ENCODE measurements around the gene TRIP12.
"Not testable (repeated sequence)": the region's sequence is repeated elsewhere in the genome, so short reads cannot be mapped to it uniquely, and the experiment has no call there.

The TRIP12 gene

DNA sequence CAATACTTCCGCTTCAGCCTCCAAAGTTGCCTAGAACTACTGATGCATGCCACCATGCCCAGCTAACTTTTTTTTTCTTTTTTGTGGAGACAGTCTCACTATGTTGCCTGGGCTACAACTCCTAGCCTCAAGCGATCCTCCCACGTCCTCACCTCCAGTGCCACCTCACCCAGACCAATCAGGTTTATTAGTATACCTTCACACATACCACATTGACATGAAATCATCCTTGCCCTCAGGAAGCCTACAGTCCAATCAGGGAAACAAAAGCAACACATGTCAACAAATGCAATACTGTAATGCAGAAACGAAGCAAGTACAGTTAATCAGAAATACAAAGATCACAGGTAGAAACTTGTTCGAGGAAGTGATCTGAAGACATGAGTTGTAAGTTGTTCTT is 4.0 kb downstream of the TRIP12 start:
- DNase-seq: no peak

DNA sequence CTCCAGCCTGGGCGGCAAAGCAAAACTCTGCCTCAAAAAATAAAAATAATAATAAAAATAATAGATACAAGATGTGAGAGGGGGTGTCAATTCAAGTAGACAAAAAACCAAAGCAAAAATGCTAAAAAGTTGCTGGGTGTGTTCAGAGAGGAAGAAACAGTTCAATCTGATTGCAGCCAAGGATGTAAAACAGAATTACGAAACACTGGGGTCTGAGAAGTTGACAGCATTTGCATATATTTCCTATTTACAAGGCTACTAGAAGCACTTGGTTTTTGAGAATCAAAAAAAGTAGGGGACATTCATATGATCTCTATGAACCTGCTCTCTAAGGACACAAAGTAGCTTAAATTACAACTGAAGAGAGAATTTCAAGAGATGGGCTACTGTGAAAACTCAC is 7.6 kb downstream of the TRIP12 start:
- no peak for DNase-seq

DNA sequence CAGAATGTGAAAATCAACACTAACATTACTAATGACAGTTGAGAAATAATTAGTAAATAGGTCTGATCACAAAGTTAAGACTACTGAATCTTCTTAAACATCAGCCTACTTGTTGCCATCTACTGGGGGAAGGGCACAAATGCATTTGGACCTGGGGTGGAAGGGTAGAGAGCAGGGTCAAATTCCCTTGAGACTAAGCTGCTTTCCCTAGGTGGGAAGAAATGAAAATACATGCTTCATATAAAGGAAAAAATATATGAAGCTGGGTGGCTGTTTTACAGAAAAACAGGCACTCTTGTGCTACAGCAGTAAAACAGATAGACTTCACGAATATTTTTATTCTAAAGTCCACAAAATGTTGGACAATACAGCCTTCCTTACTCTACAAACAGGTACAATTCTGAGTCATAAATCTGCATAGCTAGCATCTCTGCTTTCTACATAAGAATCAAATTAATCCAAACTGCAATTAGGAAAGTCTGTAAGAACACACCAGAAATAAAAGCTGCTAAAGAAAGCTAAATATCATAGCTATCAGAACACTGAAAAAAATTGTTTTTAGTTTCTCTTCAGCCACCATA is 10.9 kb downstream of the TRIP12 start:
- DNase-seq: no peak

DNA sequence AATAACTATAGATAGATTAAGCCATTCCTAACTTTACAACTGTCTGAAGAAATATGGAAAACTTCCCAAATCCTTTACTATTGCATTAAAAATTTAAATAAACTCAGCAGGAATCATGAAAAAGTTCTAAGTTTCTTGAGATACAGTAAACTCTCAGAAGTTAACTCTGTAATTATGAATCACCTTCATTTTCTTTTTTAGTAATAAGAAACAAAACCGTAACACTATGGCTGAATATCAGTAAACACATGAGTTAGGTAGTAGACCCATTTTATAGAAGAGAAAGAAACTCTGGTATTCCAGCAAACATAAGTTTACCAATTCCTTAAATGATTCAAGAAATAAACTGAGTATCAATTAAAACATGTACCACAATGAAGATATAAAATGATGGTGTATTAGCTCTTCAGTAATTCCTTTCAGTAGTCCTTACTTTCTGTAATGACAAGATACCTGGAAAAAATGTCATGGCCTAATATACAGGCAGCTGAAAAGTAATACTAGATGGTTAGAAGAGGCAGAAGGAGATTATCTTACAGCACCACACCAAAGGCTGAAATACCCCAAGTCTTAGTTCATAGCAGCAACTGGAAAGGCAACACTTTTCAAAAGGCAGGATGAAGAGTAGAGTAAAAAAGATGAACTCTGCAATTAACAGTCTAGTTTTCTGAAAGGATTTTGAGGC is 11.5 kb downstream of the TRIP12 start:
- no peak for DNase-seq

DNA sequence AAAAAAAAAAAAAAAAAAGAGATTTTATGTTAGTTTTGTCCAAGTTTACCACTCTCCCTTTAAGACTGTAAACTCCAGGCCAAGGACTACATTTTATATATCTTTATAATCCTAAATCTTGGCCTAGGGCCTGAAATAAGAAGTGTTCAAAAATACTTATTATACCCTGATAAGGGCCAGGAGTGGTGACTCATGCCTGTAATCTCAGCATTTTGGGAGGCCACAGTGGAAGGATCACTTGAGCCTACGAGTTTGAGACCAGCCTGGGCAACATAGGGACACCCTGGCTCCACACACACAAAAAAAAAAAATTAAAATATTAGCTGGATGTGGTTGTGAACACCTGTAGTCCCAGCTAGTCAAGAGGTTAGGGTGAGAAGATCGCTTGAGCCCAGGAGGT is 12.7 kb downstream of the TRIP12 start:
- DNase-seq: no peak

DNA sequence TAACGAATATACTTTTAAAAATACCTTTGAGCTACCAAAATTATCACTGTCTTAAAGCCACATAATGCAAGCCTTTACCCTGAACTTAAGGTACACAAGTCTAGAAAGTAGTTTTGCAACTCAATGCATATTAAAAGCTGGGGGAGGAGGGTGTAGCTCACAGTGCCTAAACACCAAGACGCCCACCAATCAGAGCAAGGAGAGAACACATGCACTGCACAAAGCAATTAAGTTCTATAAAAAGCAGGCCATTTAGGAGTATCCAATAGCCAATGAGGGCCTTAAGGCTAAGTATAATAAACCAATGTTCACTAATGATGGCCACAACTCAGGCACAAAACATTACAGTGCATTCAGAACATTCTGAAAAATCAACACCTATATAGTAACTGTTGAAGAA is 16.2 kb downstream of the TRIP12 start:
- no peak for DNase-seq

DNA sequence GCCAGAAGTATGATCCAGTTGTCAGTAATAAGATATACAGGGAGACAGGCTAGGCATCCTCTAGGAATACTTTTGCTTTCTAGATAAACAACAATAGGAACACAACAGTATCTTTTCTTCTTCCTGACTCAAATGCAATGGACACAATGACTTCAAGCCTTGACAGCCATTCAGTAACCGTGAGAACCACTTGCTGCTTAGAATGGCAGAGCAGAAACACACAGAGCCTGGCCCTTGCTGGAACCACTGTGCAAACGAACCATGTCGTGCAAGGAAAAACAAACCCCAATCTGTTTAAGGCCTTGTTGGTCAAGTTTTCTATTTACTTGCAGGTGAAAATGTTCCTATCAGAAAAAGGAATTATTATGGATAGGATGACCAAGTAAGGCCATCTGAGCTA is 18.8 kb downstream of the TRIP12 start:
- no peak for DNase-seq

DNA sequence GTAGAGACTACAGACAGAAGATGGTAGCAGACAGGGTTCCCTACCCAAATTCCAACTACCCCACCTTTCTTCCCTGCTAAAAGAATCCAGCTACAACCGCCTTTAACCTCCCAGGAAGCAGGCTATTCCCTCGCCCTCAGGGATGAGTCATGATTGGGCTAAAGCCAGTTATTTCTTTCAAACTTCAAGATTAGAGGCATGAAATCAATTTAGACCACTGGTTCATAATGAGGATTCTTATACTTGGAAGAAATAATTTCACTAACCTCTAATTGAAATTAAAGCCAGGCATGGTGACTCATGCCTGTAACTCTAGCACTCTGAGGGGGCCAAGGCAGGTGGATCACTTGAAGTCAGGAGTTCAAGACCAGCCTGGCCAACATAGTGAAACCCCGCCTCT is 20.0 kb downstream of the TRIP12 start:
- no peak for DNase-seq

DNA sequence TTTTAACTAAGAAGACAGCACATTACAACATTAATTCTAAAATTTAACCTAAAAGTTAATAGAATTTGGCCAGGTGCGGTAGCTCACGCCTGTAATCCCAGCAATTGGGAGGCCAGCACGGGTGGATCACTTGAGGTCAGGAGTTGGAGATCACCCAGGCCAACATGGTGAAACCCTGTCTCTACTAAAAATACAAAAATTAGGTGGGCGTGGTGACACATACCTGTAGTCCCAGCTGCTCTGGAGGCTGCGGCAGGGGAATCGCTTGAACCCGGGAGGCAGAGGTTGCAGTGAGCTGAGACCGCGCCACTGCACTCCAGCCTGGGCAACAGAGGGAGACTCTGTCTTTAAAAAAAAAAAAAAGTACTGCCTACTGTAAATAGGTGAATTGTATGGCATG is 21.3 kb downstream of the TRIP12 start:
- DNase-seq: not testable (repeated sequence)

DNA sequence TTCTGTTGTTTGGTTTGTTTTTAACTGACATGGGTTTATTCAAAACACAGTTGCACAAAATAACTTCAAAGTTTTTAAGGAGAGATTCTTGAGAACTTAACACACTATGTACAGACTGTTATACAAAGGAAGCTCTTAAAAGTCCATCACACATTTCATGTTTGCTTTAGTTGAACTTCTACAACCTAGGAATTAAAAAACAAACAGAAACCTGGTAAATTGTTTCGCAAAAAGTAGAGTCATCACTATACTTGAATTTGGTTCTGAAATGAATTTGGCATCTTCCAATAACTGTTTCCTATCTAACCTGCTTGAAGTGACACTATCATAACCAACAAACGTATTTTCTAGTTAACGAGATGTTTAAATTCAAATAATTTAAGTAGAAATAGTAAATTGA is 21.8 kb downstream of the TRIP12 start:
- no peak for DNase-seq

DNA sequence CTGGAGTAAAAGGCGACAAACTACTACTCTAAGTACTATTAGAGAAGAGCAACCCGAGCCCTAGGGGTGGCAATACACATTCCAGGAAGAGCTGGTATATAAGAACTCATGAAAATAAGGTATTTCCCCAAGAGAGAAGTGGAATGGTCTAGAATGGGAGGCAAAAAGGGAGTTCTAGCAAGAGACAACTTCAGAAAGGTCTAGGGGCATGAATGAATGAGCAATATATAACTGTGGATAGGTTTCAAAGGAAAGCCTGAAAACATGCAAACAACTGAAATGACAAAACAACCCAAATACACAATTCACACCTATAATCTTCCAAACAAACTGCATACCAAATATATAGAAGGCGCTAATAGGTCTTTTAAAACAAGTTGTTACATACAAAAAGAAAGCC is 22.2 kb downstream of the TRIP12 start:
- DNase-seq: no peak

DNA sequence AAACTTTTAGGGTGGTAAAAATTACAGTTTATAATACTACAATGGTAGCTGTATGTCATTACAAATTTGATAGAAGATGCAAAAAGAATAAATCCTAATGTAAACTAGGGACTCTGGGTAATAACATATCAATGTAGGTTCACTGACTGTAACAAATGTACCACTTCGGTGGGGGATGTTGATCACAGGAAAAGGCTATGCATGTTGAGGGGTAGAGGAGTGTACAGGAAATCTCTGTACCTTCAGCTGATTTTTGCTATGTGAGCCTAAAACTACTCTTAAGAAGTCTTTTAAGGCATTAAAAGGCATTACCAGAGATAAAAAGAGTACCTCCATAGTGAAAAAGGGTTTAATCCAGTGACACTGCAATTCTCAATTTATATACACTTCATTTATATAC is 25.0 kb downstream of the TRIP12 start:
- no peak for DNase-seq

DNA sequence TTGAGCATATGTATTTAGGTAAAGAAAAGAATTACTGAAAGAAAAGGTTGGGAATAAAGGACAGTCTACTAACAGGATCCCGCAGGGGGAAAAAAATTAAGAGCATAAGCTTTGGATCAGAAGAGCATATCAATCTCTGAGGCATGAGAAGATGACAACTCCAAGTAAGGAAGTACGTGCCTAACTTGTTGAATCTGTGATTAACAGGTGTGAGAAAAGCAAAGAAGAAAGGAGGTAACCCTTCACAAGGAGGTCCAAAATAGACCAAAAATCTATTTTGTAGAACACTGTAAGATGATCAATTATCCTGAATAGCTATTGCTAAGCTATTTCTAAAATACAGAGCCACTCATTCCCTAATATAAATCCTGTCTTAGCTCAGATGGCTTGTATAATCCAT is 32.8 kb downstream of the TRIP12 start:
- no peak for DNase-seq

DNA sequence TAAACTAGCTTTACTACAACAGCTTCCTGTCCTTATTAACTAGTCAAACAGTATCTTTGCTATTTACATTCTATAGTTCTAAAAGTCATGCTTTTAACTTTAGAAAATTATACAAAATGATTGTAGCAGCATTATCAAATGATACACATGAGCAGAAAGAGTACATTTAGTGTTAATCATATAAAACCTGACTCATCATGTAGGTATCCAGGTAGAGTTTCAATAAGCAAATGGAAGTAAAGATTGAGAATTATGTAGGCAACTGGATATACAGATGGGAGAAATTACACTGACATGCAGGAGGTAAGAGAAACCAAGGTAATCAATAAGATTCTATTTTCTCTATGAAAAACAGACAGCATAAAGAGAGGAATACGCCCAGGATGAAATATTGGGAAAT is 33.8 kb downstream of the TRIP12 start:
- DNase-seq: no peak

DNA sequence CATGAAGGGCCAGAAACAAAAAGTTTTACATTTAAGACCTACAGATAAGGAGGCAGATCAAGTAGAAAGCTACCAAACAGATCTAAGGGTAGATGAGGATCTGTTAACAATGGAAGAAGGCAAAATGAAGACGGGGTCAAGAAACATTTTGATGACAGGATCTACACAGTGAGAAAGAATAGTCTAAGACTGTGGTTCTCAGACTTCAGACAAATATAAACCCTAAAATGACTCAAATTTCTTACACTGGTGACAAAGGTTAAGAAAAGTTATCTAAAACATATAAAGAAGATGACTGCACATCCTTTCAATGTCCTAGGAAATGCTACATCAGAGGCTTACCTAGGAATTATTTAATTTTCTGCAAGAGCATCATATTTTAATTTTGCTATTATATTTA is 34.4 kb downstream of the TRIP12 start:
- DNase-seq: no peak

DNA sequence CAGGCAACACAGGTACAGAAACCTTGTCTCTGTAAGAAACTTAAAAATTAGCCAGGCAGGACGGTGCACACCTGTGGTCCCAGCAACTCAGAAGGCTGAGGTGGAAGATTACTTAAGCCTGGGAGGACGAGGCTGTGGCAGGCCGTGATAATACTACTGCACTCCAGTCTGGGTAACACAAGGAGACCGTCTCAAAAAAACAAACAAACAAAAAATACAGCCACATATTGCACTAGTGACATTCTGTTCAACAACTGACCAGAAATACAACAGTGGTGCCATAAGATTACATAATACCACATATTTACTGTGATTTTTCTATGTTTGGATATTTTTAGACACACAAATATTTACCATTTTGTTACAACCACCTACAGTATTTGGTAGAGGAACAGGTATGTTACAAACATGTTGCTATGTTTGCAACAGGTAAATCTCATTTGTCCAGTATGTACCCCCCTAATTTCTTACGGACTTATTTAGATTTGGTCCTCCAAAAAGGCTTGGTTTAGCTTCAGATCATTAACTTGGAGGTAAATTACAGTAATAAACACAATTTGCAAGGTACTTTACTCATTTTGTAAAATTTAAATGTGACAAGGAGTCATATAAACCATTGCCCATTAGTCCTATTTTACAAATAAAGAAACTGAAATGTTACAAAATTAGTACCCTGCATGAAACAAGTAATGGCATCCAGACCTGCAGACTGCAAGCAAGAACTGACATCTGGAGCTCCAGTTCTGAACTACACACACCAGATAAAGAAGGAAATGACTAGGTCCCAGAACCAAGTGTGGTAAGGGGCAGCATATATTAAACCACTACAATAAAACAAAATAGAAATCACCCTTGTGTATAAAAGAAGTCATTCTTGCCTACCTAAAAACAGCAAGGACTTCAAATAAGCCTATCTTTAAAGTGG is 36.8 kb downstream of the TRIP12 start:
- no peak for DNase-seq

DNA sequence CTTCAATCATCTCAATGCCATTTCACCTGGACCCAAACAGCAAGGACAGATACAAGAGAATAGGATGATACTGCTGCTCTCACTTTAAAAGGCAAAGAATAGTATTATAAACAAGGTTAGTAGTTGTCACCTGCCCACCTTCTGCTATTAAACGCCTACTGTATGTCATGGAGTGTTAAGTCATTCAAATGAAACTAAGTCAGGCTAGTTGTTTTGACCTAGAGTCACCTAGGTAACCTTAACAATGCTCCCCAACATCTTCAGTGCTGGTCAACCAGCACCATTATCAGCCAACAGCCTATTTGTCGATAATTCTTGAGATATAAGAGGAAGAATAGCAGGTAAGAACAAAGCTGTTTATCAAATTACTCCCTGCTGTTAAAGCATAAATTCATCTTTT is 39.2 kb downstream of the TRIP12 start:
- DNase-seq: no peak

DNA sequence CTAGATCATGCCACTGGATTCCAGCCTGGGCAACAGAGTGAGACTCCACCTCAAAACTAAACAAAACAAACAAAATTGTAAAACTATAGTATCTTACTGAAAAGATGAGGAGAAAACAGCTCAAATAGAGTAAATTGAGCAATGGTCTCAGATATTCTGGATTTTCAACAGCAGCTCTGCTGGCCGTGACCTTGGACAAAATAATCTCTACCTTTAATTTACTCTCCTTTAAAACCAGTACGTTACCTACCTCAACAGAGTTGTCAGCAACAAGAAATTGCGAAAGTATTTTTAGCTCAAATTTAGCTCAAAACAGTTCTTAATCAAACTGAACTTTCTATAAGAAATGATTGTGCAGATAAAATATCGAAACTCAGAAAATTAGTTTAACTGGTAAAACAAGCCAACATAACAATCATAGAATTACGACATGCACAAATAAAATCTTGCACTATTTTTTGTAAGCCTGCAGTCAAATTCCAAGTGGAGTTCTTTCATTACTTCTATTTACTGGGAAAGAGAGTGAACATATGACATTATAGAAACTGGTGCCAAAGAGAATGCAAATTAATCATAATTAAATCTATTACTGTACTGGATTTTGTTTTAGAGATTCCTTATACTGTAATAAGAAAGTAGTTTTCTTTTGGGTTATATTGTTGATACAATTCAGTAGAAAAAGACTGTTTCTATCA is 40.8 kb downstream of the TRIP12 start:
- no peak for DNase-seq

DNA sequence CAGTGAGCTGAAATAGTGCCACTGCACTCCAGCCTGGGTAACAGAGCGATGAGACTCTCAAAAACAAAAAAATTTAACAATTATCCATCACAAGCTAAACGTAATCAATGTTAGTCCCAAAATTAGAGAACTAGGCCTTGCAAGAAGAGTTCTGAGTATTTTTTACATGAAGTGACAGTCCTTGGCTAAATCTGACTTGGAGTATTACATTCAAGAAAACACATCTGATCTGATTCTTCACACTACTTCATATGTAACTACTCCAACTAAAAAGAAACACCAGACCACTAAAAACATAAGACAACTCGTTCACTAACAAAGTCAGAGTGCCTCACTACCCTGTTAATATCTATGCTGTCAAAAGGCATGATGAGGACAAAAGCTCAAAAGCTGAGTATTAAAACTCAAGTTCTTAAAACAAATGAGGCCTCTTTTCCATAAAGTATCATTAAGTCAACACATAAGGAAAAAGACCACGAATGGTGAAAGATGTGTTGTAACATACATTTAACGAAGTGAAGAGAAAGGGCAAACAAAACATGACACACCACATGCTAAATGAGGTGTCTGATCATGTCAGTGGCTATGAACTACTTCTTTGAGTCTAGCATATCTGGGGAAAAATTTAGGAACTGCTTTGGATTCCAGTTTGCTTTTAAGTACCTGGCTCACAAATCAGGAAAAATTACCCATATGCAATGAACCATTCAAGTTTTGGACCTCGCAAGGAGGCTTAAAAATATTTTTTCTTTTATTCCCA is 42.4 kb downstream of the TRIP12 start:
- DNase-seq: no peak

DNA sequence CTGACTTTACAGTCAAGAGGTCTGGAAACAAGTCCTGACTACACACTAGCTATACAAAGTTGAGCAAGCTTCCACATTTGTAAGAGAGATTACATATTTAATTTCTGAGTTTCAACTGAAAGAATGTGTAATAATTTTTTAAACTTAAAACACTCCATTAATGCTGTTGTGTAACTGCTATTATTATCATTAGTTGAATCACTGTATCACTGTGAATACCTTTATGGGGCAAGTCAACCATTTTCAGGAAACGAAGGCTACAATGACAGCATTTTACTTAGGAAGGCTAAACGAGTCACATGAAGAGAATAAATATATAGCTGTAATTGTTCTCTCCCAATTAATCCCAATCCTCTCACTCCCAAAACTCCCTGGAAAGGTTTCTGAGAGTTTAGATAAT is 46.3 kb downstream of the TRIP12 start:
- DNase-seq: no peak

DNA sequence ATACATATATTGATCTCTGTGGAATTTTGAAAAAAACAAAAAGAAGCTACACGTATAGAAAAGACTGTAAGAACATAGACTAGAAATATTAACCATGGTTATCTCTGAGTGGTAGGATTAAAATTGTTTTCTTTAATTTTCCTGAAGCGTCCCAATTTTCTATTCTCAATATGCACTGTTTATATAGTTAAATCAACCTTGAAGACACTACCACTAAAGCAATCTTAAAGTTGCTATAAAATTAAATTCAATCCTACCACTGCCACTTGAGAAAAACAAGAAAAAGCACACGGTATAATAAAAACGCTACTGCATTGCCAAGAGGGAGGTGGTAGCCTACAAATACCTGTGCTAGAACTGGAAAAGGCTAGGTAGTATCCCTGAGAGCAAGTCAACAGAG is 47.2 kb downstream of the TRIP12 start:
- no peak for DNase-seq

DNA sequence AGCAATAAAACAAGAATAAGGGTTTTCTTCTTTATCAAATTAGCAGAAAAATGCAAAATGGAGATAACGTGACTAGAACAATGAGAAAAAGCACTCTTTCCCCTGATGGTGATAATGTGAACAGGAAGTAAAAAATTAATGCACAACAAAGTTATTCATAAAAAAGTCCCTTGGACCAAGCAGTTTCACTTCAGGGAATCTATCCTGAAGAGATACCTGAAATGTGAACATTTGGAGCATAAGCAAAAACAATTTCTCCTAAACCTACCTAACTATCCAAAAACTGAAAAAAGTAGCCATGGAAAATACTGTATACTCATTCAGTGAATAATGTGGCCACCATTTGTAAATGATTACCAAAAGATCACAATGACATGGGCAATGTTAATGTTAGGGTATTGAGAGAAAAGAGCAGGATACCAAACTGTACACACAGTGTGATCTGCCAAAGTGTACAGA is 48.7 kb downstream of the TRIP12 start:
- DNase-seq: no peak

All from NCI-H187 treated with DMSO at 0.1 percent for 48 hours (cell line).